Stimulated activated CD4-positive, alpha-beta T cell treated with anti-CD3 and anti-CD28 coated beads, Interleukin-12 subunit alpha, Interleukin-12 subunit beta, amount 100 ng/mL, for 24 hours (primary cell): ENCODE results near the gene UGT2A1.
"Not testable (repeated sequence)": the region's sequence is repeated elsewhere in the genome, so short reads cannot be mapped to it uniquely, and the experiment has no call there.

Source experiments
- DNase-seq, 2 experiments: peaks; one replicate each; pipeline ENCODE4 v3.0.0-alpha.2; 2020; ENCODE audit warnings: low read depth in 2 of 2

Gene UGT2A1

DNA sequence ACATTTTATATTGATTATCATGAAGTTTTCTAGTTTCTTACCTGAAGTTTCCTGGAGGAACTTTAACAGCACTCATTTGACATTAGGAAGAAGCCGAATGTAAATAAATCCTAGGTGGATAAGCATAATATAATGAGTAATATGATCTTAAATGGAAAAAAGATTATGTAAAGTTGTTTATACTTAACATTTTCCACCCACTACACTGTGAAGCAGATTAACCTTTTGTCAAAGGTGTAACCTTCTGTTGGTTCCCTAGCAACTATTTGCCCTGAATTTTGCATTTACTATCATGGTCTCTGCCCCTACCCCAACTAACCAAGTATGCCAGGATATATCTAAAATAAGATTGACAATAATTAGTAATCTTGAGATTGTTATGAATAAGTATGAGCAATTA, at the start of gene UGT2A1:
Gene UGT2A1 (minus strand): TSS at position 101 of the 400 bp plus-strand sequence. CDS start 5,603 bp downstream, outside the sequence.
- no peak for DNase-seq

GRCh38 chr4:69702201-69702600, 49.2 kb upstream of the UGT2A1 start:
- no peak for DNase-seq

- no peak for DNase-seq
These were observed 48.6 kb upstream of the UGT2A1 start for GRCh38 chr4:69701696-69702095.

DNA sequence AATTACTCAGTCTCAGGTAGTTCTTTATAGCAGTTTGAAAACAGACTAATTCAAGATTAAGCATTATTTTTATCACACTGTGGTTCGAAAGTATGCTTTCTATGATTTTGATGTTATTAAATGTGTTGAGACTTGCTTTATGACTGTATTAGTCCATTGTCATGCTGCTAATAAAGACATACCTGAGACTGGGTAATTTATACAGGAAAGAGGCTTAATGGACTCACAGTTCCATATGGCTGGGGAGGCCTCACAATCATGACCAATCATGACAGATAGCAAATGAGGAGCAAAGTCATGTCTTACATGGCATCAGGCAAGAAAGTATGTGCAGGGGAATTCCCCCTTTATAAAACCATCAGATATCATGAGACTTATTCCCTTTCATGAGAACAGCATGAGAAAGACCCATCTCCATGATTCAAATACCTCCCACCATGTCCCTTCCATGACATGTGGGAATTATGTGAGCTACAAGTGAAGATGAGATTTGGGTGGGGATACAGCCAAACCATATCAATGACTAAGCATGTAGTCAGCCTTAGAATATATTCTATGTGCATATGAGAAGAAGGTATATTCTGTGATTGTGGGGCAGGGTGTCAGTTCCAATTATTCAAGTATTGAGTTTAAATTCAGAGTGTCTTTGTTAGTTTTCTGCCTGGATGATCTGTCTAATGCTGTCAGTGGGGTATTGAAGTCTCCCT, 44.6 kb upstream of the UGT2A1 start:
- DNase-seq = no peak

GRCh38 chr4:69689599-69689998, 36.6 kb upstream of the UGT2A1 start:
- no peak for DNase-seq

GRCh38 chr4:69684804-69685203, 31.8 kb upstream of the UGT2A1 start:
- DNase-seq = no peak

DNA sequence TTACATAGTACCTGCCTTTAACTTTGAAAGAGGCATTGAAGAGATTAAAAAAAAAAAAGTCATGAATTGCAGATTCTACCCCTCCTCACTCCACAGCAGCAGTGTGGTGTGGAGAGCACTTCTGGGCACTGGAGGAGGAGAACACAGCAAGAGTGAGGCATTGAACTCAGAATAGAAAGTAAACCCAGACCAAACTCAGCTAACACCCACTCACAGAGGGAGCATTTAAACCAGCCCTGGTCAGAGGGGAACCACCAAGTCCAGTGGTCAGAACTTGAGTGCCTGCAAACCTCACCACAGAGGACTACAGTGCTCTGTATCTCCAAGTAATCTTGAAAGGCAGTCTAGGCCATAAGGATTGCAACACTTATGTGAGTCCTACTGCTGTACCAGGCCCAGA, 15.6 kb upstream of the UGT2A1 start:
- DNase-seq = no peak

DNA sequence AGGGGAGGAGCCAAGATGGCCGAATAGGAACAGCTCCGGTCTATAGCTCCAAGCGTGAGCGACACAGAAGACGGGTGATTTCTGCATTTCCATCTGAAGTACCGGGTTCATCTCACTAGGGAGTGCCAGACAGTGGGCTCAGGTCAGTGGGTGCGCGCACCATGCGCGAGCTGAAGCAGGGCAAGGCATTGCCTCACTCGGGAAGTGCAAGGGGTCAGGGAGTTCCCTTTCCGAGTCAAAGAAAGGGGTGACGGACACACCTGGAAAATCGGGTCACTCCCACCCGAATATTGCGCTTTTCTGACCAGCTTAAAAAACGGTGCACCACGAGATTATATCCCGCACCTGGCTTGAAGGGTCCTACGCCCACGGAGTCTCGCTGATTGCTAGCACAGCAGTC, 11.0 kb upstream of the UGT2A1 start:
- DNase-seq = not testable (repeated sequence)

- DNase-seq = not testable (repeated sequence)
These were observed 8.2 kb upstream of the UGT2A1 start for GRCh38 chr4:69661130-69661803.

DNA sequence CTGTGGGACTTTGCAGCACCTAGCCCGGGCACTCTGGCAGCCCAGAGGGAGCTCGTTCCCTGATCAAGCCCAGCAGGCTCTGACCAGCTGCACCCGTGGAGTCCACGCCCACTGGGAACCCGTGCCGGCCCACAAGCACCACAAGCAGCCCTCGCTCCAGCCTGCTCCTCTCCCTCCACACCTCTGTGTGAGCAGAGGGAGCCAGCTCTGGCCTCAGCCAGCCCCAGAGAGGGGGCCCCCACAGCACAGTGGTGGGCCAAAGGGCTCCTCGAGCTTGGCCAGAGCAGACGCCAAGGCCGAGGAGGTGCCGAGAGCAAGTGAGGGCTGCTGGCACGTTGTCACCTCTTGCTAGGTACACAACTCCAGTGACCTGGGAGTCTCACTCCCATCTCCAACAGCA, 5.1 kb upstream of the UGT2A1 start:
- DNase-seq = no peak

DNA sequence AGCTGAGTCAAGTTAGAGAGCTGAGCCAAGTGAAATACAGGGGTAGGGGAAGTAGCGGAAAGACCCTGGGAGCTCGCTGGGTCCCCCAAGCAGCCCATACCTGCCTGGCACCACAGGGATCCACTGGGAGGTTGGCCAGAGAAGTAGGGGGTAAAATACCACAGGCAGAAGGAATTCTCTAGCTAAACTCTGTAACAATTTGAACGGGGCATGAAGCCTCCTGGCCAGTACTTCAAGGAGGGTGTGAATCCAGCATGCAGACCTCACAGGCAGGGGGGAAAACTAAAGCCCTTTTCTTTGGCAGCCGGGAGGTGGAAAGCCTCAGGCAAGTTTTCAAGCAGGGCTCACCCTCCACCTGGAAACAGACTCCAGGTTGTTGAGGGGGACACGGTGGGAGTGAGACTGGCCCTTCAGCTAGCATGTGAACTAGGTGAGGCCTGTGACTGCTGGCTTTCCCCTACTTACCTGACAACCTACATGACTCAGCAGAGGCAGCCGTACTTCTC, 3.7 kb upstream of the UGT2A1 start:
- DNase-seq = no peak

- no peak for DNase-seq
These were observed 2.2 kb downstream of the UGT2A1 start for GRCh38 chr4:69650872-69651271.

DNA sequence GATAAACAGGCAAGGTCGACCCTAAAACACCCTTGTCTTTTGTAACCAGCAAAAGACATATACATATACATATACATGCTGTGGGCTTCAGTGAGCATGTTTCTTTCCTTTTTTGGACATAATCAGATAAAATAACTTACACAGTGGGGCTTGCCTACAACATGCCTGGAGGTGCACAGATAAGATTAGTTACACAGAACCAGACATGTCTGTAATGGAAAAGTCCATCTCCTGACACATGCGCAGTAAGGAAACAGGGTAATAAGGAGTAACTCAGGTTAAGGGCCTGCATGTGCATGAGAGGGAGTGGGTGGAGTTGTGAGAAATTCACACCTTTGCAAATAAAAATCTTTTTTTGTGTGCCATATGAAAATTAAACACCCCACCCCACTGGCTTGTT, 3.4 kb downstream of the UGT2A1 start:
- no peak for DNase-seq

- no peak for DNase-seq
These were observed 3.8 kb downstream of the UGT2A1 start for GRCh38 chr4:69649207-69649606.

- DNase-seq = no peak
These were observed 10.1 kb downstream of the UGT2A1 start for GRCh38 chr4:69642961-69643360.

GRCh38 chr4:69640289-69640688, 12.8 kb downstream of the UGT2A1 start:
- no peak for DNase-seq

DNA sequence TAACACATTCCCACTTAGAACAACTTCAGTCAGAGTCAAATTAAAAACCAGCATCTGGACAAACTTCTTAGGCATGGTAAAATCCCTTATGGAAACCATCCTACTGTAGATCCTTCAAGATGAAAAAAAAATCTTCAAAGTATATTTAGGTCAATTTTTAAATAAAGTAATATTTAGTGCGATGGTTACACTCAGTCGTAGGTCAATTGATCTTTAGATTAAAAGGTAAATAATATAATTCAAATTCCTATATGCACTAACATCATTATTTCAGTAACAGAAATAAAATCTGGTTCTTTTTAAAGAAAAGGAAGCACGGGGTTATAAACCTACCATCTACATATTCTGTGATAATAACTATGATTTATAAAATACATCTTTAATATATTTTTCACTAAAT, 13.5 kb downstream of the UGT2A1 start, which contains the start of gene UGT2A2:
Gene UGT2A2 (minus strand): TSS at position 101 of the 400 bp plus-strand sequence. CDS start 2 bp downstream, at position 99.
- DNase-seq = no peak

GRCh38 chr4:69617083-69617694, 35.9 kb downstream of the UGT2A1 start:
- DNase-seq = no peak

GRCh38 chr4:69610484-69610883, 42.6 kb downstream of the UGT2A1 start:
- DNase-seq = no peak

DNA sequence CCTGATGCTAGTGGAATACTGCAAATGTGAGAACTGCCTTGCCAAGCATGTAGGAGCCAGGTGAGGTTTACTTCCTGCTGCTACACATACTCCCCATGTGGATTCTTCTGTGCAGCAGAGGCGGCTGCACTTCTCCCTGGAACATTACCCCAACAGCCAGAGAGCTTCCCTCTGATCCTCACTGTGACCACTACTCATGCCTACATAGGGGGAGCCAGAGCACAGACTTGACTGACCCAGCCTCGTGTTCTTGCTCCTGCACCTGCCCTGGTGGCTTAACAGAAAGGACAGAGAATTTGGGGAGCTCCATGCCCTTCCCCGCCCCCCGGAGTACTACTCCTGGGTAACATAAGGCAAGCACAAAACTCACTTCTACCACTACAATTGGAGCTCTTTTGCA, 52.0 kb downstream of the UGT2A1 start:
- DNase-seq = no peak

- DNase-seq = no peak
These were observed 53.0 kb downstream of the UGT2A1 start for GRCh38 chr4:69600013-69600412.

- DNase-seq = no peak
These were observed 58.7 kb downstream of the UGT2A1 start for GRCh38 chr4:69594382-69594781.

DNA sequence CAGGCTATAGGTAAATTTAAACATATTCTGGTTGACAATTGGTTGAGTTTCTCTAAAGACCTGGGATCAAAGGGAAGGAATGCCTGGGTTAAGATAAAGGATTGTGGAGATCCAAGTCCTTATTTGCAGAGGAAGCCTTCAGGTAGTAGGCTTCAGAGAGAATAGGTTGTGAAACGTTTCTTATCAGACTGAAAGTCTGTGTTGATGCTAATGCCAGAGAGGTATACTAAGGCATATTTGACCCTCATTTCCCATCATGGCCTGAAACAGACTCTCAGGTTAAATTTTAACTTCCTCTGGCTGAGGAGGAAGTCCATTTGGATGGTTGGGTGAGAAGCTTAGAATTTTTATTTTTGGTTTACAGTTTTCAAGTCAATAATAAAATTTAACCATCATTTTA, 61.7 kb downstream of the UGT2A1 start:
- no peak for DNase-seq
